ENCODE measurements around the gene PARP16.

- TF ChIP-seq CTCF (IDR thresholded peaks at IDR 0.05 in 2 of 3, conservative IDR thresholded peaks at IDR 0.05 in 1 of 3; ENCODE audit: borderline replicate concordance in 1 of 3, insufficient read depth in 1 of 3, low read depth in 2 of 3, low read length in 2 of 3) (no peak), POLR2A (IDR thresholded peaks at IDR 0.05; ENCODE audit: borderline replicate concordance, extremely low read depth, insufficient read depth, insufficient read length) (no peak), YY1 (IDR thresholded peaks at IDR 0.05; ENCODE audit: extremely low read depth, insufficient replicate concordance, low read depth, low read length) (no peak), MAX (IDR thresholded peaks at IDR 0.05) (no peak), RAD21 (IDR thresholded peaks at IDR 0.05; ENCODE audit: low read depth) (no peak), SRF (IDR thresholded peaks at IDR 0.05; ENCODE audit: low read depth) (no peak), ATF3 (IDR thresholded peaks at IDR 0.05) (no peak), EZH2 (IDR thresholded peaks at IDR 0.05) (no peak), POLR2AphosphoS5 (IDR thresholded peaks at IDR 0.05; ENCODE audit: low read depth, low read length) (no peak), CEBPB (IDR thresholded peaks at IDR 0.05; ENCODE audit: low read depth) (no peak), REST (IDR thresholded peaks at IDR 0.05; ENCODE audit: low read depth) (no peak), SP1 (IDR thresholded peaks at IDR 0.05; ENCODE audit: low read depth) (no peak), JUND (IDR thresholded peaks at IDR 0.05) (no peak)
These were observed 9.7 kb downstream of the PARP16 start for GRCh38 chr15:65277015-65277414.

Measured in HCT116 (cell line).